GM19324 (cell line): Measurements from ENCODE around the gene DENND1A.
"Not testable (repeated sequence)": the region's sequence is repeated elsewhere in the genome, so short reads cannot be mapped to it uniquely, and the experiment has no call there.

Experiments
- ATAC-seq: cut with Tn5 transposase; IDR thresholded peaks from one replicate; pipeline ENCODE4 v1.9.1; 2021; ENCODE audit warnings: mild to moderate bottlenecking, moderate library complexity; ENCODE audit not compliant: unreplicated experiment, low FRiP score

Gene DENND1A

DNA sequence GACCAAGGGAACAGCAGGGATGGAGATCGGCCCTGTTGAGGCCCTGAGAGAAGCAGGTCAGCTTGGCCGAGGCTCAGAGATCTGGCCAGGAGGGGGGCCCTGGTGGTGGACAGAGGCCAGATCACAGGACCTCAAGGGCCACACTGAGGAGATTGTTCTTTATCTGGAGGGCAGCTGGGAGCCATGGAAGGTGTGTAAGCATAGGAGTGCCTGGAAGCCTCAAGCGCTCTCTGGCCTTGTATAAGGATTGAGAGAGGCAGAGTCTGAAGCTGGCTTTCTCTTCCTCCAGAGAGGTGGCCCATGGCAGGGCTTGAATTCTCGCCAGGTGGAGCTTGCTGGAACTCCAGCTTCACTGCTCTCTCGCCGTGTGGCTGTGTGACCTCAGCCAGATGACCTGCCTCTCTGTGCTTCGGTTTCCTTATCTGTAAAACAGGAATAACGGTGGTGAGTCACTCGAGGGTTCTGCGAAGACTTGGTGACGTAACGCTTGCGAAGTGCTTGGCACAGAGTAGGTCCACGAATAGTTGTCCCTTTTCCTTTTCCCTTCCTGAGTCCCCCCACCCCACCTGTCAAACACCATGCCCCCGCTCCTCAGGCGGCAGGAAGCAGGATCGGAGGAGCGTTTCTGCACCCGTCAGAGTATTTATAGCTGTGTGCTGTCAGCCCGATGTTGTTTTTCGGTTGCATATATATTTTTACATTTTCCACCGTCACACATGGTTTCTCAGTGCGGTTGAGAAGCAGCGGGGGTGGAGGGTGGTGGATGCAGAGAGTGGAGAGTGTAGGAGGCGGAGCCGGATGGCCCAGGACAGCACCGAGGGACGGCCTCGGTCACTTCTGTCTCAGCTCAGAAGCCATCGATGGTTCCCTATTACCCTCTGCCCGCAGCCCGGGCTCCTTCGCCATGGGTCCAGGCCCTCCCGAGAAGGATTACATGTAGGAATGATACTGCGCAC lies 590.9 kb downstream of the DENND1A start:
- ATAC-seq: peak; percentile 83

GRCh38 chr9:123337971-123338370 lies 592.0 kb downstream of the DENND1A start:
- no peak for ATAC-seq

DNA sequence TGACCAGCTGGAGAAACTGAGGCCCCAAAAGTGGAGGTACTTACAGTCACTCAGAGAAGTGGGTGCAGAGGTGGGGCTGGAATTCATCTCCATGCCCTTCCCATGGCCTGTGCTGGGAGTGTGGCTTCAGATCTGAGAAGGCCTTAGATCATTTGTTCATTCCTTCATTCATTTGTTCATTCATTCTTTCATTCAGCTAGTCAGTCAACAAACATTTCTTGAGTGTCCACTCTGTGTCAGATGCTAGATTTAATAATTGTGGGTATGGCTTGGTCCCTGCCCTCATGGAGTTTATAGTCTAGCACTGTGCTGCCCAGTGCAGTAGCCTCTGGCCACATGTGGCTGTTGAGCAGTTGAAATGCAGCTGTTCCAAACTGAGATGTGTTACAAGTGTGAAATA lies 593.0 kb downstream of the DENND1A start:
- ATAC-seq: no peak

GRCh38 chr9:123336449-123336848 lies 593.5 kb downstream of the DENND1A start:
- no peak for ATAC-seq

GRCh38 chr9:123335986-123336329 lies 594.0 kb downstream of the DENND1A start:
- ATAC-seq: no peak

GRCh38 chr9:123335193-123335985 lies 594.5 kb downstream of the DENND1A start:
- ATAC-seq: no peak

DNA sequence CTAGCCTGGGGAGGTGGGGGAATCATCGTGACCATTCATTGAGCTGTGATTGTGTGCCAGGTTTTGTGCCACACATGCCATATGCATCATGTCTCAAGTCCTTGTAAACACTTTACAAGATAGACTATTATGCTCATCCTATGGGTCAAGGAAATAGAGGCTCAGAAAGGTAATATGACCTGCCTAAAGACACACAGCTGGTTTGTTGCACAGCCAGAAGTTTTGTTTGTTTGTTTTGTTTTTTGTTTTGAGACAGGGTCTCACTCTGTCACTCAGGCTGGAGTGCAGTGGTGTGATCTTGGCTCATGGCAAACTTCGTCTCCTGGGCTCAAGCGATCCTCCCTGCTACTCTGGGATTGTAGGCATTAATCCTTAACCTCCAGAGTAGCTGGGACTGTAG lies 595.3 kb downstream of the DENND1A start:
- no peak for ATAC-seq

- not testable (repeated sequence) for ATAC-seq
Observed at GRCh38 chr9:123333058-123333669, 596.8 kb downstream of the DENND1A start.

- ATAC-seq: no peak
Observed at GRCh38 chr9:123331346-123332060, 598.4 kb downstream of the DENND1A start.
